Prostate gland (tissue), 2 donors: ENCODE results near the gene NISCH. TPM values are rescaled to one million over a fixed set of nuclear protein-coding genes. Genes with fewer than 3 reads are reported as not detected.

Experiments
- DNase-seq: peaks from one replicate; pipeline ENCODE4 v3.0.0-alpha.2; 2019; ENCODE audit warnings: low spot score
- H3K27ac ChIP-seq, 2 donors: fragments of 200-600 bp; sonication (generic); 2 replicates each; pipeline ENCODE4 v1.5.1; 2017 to 2019
- H3K27me3 ChIP-seq: fragments of 200-600 bp; sonication (generic); replicated peaks from 2 replicates; pipeline ENCODE4 v1.5.1; 2019; ENCODE audit not compliant: insufficient read depth
- H3K36me3 ChIP-seq, 2 donors: fragments of 200-600 bp; sonication (generic); 1 replicate in 1 of 2; 2 replicates in 1 of 2; pipeline versions ENCODE4 v1.5.1 to v1.8.1; 2017 to 2019
- H3K4me1 ChIP-seq: fragments of 200-600 bp; sonication (generic); replicated peaks from 2 replicates; pipeline ENCODE4 v1.5.1; 2019
- H3K4me3 ChIP-seq, 2 donors: fragments of 200-600 bp; sonication (generic); 2 replicates each; pipeline ENCODE4 v1.5.1; 2017 to 2019
- H3K9me3 ChIP-seq: fragments of 200-600 bp; sonication (generic); 2 replicates; pipeline ENCODE4 v1.5.1; 2017
- POLR2A ChIP-seq: fragments of 450-650 bp; IDR thresholded peaks from one replicate; pipeline ENCODE4 v1.6.1; 2016; ENCODE audit warnings: antibody characterized with exemption, mild to moderate bottlenecking
- POLR2AphosphoS5 ChIP-seq: sonication (generic); formaldehyde crosslinking; IDR thresholded peaks from one replicate; pipeline ENCODE4 v1.6.1; 2017; ENCODE audit warnings: antibody characterized with exemption
- WGBS: methylation state at CpG from one replicate; pipeline ENCODE4 v1.1.5; 2018; 5-methylcytosine and 5-hydroxymethylcytosine counted together
- intact Hi-C: fragments of 100-400 bp; cut with DNase I; formaldehyde crosslinking; loops from one replicate; pipeline ENCODE4 v1.14.2; 2022
- total RNA-seq, 2 donors: library from RNA; depleted of rRNA; stranded (reverse); fragments of >200 nt; gene quantifications; one replicate each; pipeline ENCODE4 v1.1.0, GENCODE V29; 2016
- TF ChIP-seq, protein P1 (sequence below), 4 experiments: fragments of 200-600 bp in 2 of 4; fragments of 450-650 bp in 2 of 4; sonication (generic) in 2 of 4; IDR thresholded peaks; 1 replicate in 3 of 4; 2 replicates in 1 of 4; pipeline ENCODE4 v1.5.1; 2016 to 2019; ENCODE audit warnings: antibody characterized with exemption in 4 of 4, mild to moderate bottlenecking in 2 of 4, moderate library complexity in 2 of 4

NISCH gene
- total RNA-seq: 100 to 1,000 TPM; 107 to 277 TPM

DNA sequence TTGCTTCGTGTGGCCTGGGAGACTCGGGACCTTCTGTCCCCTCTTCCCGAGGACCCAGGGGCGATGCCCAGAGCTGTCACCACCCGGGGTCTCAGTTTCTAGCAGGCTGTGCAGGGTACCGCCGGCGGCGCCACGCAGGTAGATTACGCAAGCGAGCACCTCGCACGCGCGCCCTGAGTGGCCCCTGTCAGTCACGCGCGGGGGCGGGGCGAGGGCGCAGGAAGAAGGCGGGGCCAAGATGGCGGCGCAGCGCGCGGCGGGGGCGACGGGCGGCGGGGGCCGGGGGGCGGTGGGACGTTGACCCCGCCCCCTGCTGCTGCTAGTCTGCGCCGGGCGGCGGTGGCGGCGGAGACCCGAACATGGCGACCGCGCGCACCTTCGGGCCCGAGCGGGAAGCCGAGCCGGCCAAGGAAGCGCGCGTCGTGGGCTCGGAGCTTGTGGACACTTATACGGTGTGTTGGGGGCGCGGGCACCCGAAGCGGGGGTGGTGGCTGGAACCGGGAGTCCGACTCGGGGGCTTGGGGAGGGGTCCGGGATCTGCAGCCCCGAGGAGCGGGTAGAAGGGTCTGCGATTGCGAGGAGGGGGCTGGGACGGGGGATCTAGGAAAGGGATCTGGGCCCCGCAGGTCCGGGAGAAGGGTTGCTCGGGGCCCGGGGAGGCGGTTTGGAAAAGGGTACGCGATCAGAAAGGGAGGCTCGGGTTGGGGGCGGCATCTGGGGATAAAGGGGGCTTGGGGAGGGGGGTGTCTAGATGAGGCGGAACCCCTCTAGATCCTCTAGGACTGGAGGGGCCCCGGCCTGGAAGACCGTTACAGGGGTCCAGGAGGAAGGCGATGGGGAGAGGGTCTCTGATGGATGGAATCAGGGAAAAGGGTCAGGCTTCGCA lies at the start of gene NISCH:
TSS of gene NISCH (plus strand) at position 322 of the 886 bp plus-strand sequence. CDS start at position 360, 38 bp downstream.
- Histone ChIP-seq H3K36me3 (peaks cover 3 to 9% of the 10 kb centered on the region in 2 donors), H3K9me3 (no peaks in the 10 kb centered on the region), H3K27me3 (no peaks in the 10 kb centered on the region), H3K4me1 (no peaks in the 10 kb centered on the region), H3K27ac (peak within 1 kb of the TSS; percentile 94 to 96), H3K4me3 (peak within 1 kb of the TSS; percentile 95 to 100)
- intact Hi-C loops: no loop called here
- TF ChIP-seq POLR2A (peak; percentile 84), POLR2AphosphoS5 (peak; percentile 81)
- TF ChIP-seq, protein P1, sequence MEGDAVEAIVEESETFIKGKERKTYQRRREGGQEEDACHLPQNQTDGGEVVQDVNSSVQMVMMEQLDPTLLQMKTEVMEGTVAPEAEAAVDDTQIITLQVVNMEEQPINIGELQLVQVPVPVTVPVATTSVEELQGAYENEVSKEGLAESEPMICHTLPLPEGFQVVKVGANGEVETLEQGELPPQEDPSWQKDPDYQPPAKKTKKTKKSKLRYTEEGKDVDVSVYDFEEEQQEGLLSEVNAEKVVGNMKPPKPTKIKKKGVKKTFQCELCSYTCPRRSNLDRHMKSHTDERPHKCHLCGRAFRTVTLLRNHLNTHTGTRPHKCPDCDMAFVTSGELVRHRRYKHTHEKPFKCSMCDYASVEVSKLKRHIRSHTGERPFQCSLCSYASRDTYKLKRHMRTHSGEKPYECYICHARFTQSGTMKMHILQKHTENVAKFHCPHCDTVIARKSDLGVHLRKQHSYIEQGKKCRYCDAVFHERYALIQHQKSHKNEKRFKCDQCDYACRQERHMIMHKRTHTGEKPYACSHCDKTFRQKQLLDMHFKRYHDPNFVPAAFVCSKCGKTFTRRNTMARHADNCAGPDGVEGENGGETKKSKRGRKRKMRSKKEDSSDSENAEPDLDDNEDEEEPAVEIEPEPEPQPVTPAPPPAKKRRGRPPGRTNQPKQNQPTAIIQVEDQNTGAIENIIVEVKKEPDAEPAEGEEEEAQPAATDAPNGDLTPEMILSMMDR (IDR thresholded peaks at IDR 0.05): peak in 1 of 4 experiments; percentile 13
- peak; percentile 89 for DNase-seq
- under 1% methylated on average over 67 of the region's 86 CpGs for WGBS

DNA sequence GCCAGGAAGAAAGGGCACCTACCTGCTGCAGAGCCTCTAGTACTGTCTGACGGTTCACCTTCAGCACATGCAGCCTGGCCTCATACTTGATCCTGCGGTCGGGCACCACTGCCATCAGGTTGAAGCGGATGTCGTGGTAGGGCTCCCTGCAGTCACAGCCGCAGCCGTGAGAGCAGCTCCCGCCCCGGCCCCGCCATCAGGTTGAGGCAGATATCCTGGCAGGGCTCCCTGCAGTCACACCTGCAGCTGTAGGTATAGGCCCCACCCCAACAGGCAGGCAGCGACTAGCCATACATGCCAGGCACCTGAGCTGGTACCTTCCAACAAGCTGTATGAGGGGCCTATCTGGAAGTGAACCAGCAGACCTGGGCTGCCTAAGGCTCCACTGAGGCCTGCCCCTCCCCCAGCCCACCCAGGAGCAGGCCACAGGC lies 49.2 kb upstream of the NISCH start:
- 66% methylated on average over 11 of the region's 11 CpGs for WGBS
- peak; percentile 59 for DNase-seq
- Histone ChIP-seq H3K27me3 (no peaks in the 10 kb centered on the region), H3K36me3 (peaks cover 18 to 19% of the 10 kb centered on the region in 2 donors), H3K9me3 (no peaks in the 10 kb centered on the region), H3K27ac (no peak overlapping the region), H3K4me1 (peaks cover 17% of the 10 kb centered on the region), H3K4me3 (no peak overlapping the region)
- intact Hi-C loops: no loop called here
- TF ChIP-seq, protein P1 (IDR thresholded peaks at IDR 0.05): no peak
- TF ChIP-seq POLR2A (no peak), POLR2AphosphoS5 (peak; percentile 5)

DNA sequence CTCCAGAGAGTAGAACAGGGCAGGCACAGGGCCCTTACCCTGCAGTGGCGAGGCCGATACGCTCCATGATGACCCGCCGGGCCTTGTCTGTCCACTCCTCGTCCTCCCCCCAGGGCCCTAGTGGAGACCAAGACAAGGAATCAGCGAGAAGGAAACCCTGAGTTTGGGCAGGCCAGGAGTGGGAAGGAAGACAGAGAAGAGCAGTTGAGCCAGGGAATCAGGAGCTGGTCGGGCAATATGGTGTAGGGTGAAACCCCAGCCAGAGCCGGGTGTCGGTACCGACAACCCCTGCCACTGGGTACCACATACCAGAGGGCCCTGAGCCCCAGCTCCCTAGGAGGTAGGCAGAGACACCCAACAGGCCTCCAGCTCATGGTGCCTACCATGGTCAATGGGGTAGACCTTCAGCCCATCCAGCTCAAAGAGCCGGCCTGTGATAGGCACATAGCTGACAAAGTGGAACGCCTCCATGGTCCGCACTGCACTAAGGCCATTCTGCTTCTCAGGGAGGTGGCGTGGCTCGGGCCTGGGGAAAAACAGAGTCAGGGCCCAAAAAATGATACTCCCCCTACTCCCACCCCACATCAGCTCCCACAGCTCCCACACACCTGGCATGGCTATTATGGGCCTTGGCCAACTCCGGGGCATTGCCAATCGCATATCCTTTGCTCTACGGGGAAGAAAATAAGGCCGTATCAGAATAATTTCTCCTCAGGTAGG lies 48.5 kb upstream of the NISCH start:
- Histone ChIP-seq H3K27ac (no peak overlapping the region), H3K27me3 (no peaks in the 10 kb centered on the region), H3K36me3 (peaks cover 15 to 19% of the 10 kb centered on the region in 2 donors), H3K4me1 (peaks cover 22% of the 10 kb centered on the region), H3K9me3 (no peaks in the 10 kb centered on the region), H3K4me3 (no peak overlapping the region)
- 86% methylated on average over 20 of the region's 20 CpGs for WGBS
- intact Hi-C loops: no loop called here
- TF ChIP-seq POLR2A (no peak), POLR2AphosphoS5 (no peak)
- TF ChIP-seq, protein P1 (IDR thresholded peaks at IDR 0.05): no peak
- no peak for DNase-seq

DNA sequence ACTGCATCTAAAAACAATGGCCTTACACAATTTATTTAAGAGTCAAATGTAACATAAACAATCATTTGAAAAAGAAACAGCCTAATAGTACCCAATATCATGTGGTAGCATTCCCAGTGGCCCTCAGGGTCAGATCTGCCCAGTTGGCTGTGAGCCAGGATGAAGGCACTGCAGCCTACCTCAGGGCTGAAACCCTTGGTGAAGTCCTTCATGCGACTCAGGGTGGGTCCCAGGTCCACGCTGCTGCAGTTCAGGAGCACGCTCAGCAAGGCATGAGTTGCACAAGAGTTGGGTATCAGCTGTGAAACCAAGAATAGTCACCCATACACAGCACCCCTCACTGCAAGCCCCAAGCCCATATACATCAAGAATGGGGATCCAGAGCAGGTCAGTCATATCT lies 47.6 kb upstream of the NISCH start:
- 85% methylated on average over 3 of the region's 3 CpGs for WGBS
- no peak overlapping the region for H3K27ac ChIP-seq
- H3K27me3 ChIP-seq: no peaks in the 10 kb centered on the region
- no peaks in the 10 kb centered on the region for H3K9me3 ChIP-seq
- TF ChIP-seq, protein P1 (IDR thresholded peaks at IDR 0.05): no peak
- TF ChIP-seq POLR2AphosphoS5 (no peak), POLR2A (no peak)
- intact Hi-C loops: no loop called here
- peaks cover 9 to 13% of the 10 kb centered on the region in 2 donors for H3K36me3 ChIP-seq
- DNase-seq: no peak
- peaks cover 28% of the 10 kb centered on the region for H3K4me1 ChIP-seq
- H3K4me3 ChIP-seq: no peak overlapping the region
